ENCODE measurements around the gene CAV2. TPM values are rescaled to one million over a fixed set of nuclear protein-coding genes. Genes with fewer than 3 reads are reported as not detected.
A peak's percentile ranks its signal among the peaks of the same experiment; 100 is the strongest.

CAV2 gene
- polyA plus RNA-seq, 1 of the 3 experiments (the other 2 are of a cell fraction), result 182 TPM

DNA sequence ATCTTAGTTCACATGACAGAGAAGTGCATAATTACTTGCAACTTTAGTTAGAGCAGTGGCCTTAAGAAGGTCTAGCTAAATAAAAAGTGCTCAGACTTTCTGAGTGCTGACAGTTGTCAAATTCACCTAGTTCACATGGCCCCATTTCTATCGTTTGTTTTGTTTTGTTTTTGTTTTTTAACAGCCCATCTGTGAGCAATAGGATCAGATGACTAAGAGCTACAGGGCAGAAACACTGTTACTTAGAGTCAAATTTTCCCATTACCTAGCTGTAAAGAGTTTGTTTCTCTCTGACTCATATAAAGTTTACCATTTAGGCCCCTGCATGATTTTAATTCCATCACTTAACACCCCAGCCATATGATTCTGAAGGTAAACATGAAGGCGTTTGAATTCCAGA is 44.1 kb downstream of the CAV2 start:
- H3F3A ChIP-seq (replicated peaks; ENCODE audit: insufficient read depth), result peaks cover 60% of the 10 kb centered on the region
- no peak overlapping the region for H2AFZ ChIP-seq (ENCODE audit: low read depth)
- peaks cover 0 to 96% of the 10 kb centered on the region in 2 experiments; a peak in 3 of 4 replicates for H3K4me1 ChIP-seq (ENCODE audit: control insufficient read depth in 1 of 2, insufficient read depth in 2 of 2, low read depth in 1 of 2, low read length in 1 of 2)
- peaks cover 59 to 64% of the 10 kb centered on the region in 2 experiments for H3K36me3 ChIP-seq (replicated peaks in 1 of 2; ENCODE audit: control insufficient read depth in 1 of 2, insufficient read depth in 2 of 2, low read length in 1 of 2)
- no peaks in the 10 kb centered on the region for H3K9me3 ChIP-seq
- TF ChIP-seq FOSL2 (IDR thresholded peaks at IDR 0.05; ENCODE audit: borderline replicate concordance, low read depth), result peak; percentile 50; the same call in 1 of the 2 replicates
- no peak for TF ChIP-seq GABPA (IDR thresholded peaks at IDR 0.05; ENCODE audit: low read depth)
- 0 out of 2 replicates have a peak, but pooled peaks have one; percentile 4 for TF ChIP-seq PBX3 (IDR thresholded peaks at IDR 0.05)
- no peak for TF ChIP-seq TAF1 (IDR thresholded peaks at IDR 0.05; ENCODE audit: borderline replicate concordance, low read depth, low read length)
- TF ChIP-seq MEF2A (IDR thresholded peaks at IDR 0.05; ENCODE audit: borderline replicate concordance, low read depth), result no peak
- TF ChIP-seq, protein P1, sequence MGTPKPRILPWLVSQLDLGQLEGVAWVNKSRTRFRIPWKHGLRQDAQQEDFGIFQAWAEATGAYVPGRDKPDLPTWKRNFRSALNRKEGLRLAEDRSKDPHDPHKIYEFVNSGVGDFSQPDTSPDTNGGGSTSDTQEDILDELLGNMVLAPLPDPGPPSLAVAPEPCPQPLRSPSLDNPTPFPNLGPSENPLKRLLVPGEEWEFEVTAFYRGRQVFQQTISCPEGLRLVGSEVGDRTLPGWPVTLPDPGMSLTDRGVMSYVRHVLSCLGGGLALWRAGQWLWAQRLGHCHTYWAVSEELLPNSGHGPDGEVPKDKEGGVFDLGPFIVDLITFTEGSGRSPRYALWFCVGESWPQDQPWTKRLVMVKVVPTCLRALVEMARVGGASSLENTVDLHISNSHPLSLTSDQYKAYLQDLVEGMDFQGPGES (IDR thresholded peaks at IDR 0.05; ENCODE audit: low read depth, low read length), result no peak
- TF ChIP-seq USF1 (IDR thresholded peaks at IDR 0.05; ENCODE audit: borderline replicate concordance, low read depth), result no peak
- TF ChIP-seq JUND (IDR thresholded peaks at IDR 0.05), result peak; percentile 11; the same call in 1 of the 2 replicates
- no peak for TF ChIP-seq CTCF (IDR thresholded peaks at IDR 0.05)
- TF ChIP-seq, protein P2, sequence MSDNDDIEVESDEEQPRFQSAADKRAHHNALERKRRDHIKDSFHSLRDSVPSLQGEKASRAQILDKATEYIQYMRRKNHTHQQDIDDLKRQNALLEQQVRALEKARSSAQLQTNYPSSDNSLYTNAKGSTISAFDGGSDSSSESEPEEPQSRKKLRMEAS (IDR thresholded peaks at IDR 0.05; ENCODE audit: low read depth), result 0 out of 2 replicates have a peak, but pooled peaks have one; percentile 24
- TF ChIP-seq ZBTB33 (IDR thresholded peaks at IDR 0.05; ENCODE audit: borderline replicate concordance, low read depth), result no peak
- 21% methylated on average over 2 of the region's 2 CpGs for WGBS (ENCODE audit: low lambda C conversion rate)
- no peak overlapping the region for H3K4me3 ChIP-seq (ENCODE audit: low read depth in 2 of 2, low read length in 1 of 2)
- H3K9me2 ChIP-seq, result no peaks in the 10 kb centered on the region
- POLR2A ChIA-PET, result no interaction called here
- peak overlapping the region; percentile 13; the same call in 1 of the 2 replicates for H3K4me2 ChIP-seq
- CTCF ChIA-PET, result interaction anchor here (0.7 to 0.8 kb wide), 2 partner anchors 17 to 293 kb away, joined by 3 read pairs; no protein-coding TSS in a partner anchor
- H3K27ac ChIP-seq (ENCODE audit: low read depth in 2 of 2, low read length in 1 of 2), result peak overlapping the region; percentile 26 to 79; a peak in 3 of 4 replicates
- no peak for DNase-seq
- H3K27me3 ChIP-seq (ENCODE audit: insufficient read depth), result no peaks in the 10 kb centered on the region
- H3K79me2 ChIP-seq (ENCODE audit: insufficient read depth), result peaks cover 100% of the 10 kb centered on the region
- peak overlapping the region; percentile 17; the same call in 1 of the 2 replicates for H3K9ac ChIP-seq
- H4K20me1 ChIP-seq (ENCODE audit: insufficient read depth), result peaks cover 37% of the 10 kb centered on the region

Data from SK-N-SH (cell line).